Measurements from ENCODE around the gene WNT8B. TPM values are rescaled to one million over a fixed set of nuclear protein-coding genes. Genes with fewer than 3 reads are reported as not detected.

WNT8B gene
- total and polyA plus RNA-seq, 2 of the 13 experiments (the other 11 are each of a cell fraction or from before 2014, with no cell fraction given) = 0.07 to 0.20 TPM

DNA sequence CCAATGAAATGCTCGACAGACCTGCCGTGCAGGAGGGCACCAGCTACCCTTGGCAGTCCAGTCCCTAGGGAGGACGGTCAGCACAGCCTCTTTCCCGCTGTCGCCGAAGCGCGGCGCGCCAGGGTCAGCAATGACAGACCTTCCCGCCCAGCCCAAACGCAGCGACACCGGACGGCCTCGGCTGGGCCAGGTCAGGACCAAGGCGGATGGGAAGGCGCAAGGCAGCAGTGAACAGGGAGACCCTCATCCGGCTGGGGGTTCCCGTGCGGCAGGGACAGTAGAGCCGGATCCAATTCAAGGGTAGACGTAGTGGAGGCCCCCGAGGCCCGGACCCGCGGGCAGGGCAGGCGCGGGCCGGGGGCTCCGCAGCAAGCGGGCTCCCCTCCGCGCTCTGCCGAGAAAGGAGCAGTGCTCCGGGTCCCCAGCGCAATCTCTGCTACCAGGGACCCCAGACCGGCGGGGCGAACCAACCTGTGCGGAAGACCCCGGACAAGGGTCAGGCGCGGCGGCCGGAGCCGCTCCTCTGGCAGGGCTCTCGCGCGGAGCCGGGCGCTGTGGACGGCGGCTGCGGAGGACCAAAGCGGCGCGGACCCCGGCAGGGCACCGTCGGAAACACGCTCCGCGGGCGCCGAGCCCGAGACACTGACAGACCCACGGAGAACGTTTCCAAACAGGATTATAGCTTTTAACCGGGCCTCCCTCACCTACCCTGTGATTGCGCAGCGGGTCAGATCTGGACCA is 56.7 kb downstream of the WNT8B start, which contains the start of gene SEC31B (continued):
- TF ChIP-seq ZNF10 (CRISPR knock-in tag; IDR thresholded peaks at IDR 0.05; ENCODE audit: borderline replicate concordance, low read depth) (no peak), RBFOX2 (IDR thresholded peaks at IDR 0.05; ENCODE audit: low read depth, low read length) (peak; percentile 28; the same call in 1 of the 2 replicates), ZNF430 (CRISPR knock-in tag; IDR thresholded peaks at IDR 0.05) (0 out of 2 replicates have a peak, but pooled peaks have one; percentile 27), HDAC1 (CRISPR knock-in tag; IDR thresholded peaks at IDR 0.05) (peak; percentile 69; the same call in 1 of the 2 replicates), MTA1 (CRISPR knock-in tag; IDR thresholded peaks at IDR 0.05; ENCODE audit: borderline replicate concordance) (peak; percentile 48; the same call in 1 of the 2 replicates), ESRRA (CRISPR knock-in tag; IDR thresholded peaks at IDR 0.05; ENCODE audit: low read depth) (0 out of 2 replicates have a peak, but pooled peaks have one; percentile 44), TBX2 (CRISPR knock-in tag; IDR thresholded peaks at IDR 0.05; ENCODE audit: borderline replicate concordance) (peak; percentile 39; the same call in 1 of the 2 replicates), EED (CRISPR knock-in tag; IDR thresholded peaks at IDR 0.05) (peak; percentile 74; the same call in 1 of the 2 replicates), POLR2G (IDR thresholded peaks at IDR 0.05; ENCODE audit: low read depth, low read length) (0 out of 2 replicates have a peak, but pooled peaks have one; percentile 30), RCOR2 (CRISPR knock-in tag; IDR thresholded peaks at IDR 0.05) (no peak), SALL1 (CRISPR knock-in tag; IDR thresholded peaks at IDR 0.05) (peak; percentile 63), ZMYM2 (CRISPR knock-in tag; IDR thresholded peaks at IDR 0.05) (peak; percentile 43; the same call in 1 of the 2 replicates), HNF4G (IDR thresholded peaks at IDR 0.05; ENCODE audit: borderline replicate concordance, low read depth, low read length) (no peak), HNF4G (CRISPR knock-in tag; IDR thresholded peaks at IDR 0.05; ENCODE audit: borderline replicate concordance, low read depth) (no peak), TARDBP (CRISPR knock-in tag; IDR thresholded peaks at IDR 0.05) (no peak), ZNF83 (CRISPR knock-in tag; IDR thresholded peaks at IDR 0.05; ENCODE audit: borderline replicate concordance) (peak; percentile 17; the same call in 1 of the 2 replicates), SKI (IDR thresholded peaks at IDR 0.05; ENCODE audit: partially characterized antibody) (no peak), STAG1 (CRISPR knock-in tag; IDR thresholded peaks at IDR 0.05) (peak; percentile 54), TCF12 (IDR thresholded peaks at IDR 0.05) (no peak), TCF12 (CRISPR knock-in tag; IDR thresholded peaks at IDR 0.05) (peak; percentile 78; the same call in 1 of the 2 replicates), TMF1 (CRISPR knock-in tag; IDR thresholded peaks at IDR 0.05; ENCODE audit: low read depth) (no peak), MEIS1 (CRISPR knock-in tag; IDR thresholded peaks at IDR 0.05; ENCODE audit: borderline replicate concordance) (peak; percentile 51; the same call in 1 of the 2 replicates), ZNF563 (CRISPR knock-in tag; IDR thresholded peaks at IDR 0.05) (peak; percentile 17; the same call in 1 of the 2 replicates)
- TF ChIP-seq, protein P1, sequence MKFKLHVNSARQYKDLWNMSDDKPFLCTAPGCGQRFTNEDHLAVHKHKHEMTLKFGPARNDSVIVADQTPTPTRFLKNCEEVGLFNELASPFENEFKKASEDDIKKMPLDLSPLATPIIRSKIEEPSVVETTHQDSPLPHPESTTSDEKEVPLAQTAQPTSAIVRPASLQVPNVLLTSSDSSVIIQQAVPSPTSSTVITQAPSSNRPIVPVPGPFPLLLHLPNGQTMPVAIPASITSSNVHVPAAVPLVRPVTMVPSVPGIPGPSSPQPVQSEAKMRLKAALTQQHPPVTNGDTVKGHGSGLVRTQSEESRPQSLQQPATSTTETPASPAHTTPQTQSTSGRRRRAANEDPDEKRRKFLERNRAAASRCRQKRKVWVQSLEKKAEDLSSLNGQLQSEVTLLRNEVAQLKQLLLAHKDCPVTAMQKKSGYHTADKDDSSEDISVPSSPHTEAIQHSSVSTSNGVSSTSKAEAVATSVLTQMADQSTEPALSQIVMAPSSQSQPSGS (CRISPR knock-in tag; IDR thresholded peaks at IDR 0.05) = no peak; the same call in 1 of the 2 replicates
- TF ChIP-seq, protein P2, sequence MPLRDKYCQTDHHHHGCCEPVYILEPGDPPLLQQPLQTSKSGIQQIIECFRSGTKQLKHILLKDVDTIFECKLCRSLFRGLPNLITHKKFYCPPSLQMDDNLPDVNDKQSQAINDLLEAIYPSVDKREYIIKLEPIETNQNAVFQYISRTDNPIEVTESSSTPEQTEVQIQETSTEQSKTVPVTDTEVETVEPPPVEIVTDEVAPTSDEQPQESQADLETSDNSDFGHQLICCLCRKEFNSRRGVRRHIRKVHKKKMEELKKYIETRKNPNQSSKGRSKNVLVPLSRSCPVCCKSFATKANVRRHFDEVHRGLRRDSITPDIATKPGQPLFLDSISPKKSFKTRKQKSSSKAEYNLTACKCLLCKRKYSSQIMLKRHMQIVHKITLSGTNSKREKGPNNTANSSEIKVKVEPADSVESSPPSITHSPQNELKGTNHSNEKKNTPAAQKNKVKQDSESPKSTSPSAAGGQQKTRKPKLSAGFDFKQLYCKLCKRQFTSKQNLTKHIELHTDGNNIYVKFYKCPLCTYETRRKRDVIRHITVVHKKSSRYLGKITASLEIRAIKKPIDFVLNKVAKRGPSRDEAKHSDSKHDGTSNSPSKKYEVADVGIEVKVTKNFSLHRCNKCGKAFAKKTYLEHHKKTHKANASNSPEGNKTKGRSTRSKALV (CRISPR knock-in tag; IDR thresholded peaks at IDR 0.05) = peak; percentile 82; the same call in 1 of the 2 replicates
- TF ChIP-seq, protein P3, sequence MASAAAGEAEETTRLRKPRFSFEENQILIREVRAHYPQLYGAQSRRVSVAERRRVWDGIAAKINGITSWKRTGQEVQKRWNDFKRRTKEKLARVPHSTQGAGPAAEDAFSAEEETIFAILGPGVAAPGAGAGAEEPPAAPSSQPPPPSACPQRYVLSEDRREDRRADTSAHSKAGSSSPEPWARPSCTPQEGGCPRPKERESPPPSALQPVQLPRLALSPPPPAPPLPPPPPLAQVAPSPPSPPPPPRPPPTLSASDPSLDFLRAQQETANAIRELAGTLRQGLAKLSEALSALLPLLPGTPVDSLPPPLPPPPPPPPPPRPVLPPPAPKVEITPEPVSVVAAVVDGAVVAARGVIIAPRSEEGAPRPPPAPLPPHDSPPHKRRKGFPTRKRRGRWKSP (CRISPR knock-in tag; IDR thresholded peaks at IDR 0.05) = peak; percentile 65; the same call in 1 of the 2 replicates

Data from HepG2 (cell line).